ENCODE measurements around the gene FCN2. TPM values are rescaled to one million over a fixed set of nuclear protein-coding genes. Genes with fewer than 3 reads are reported as not detected.

Gene FCN2
- total RNA-seq, 1 experiment from 2014 or later = not detected

- intact Hi-C loops (cut with micrococcal nuclease) = no loop called here
- H2AFZ ChIP-seq (ENCODE audit: low read depth, low read length, poor library complexity, severe bottlenecking) = no peak overlapping the region
- no peak overlapping the region for H3K4me2 ChIP-seq (ENCODE audit: low read length)
- H3K79me2 ChIP-seq (ENCODE audit: insufficient read depth, low read length) = no peaks in the 10 kb centered on the region
- H3K4me1 ChIP-seq (ENCODE audit: control insufficient read depth in 1 of 2, insufficient read depth in 2 of 2, low read length in 2 of 2) = no peaks in the 10 kb centered on the region
- TF ChIP-seq SP1 (IDR thresholded peaks at IDR 0.05; ENCODE audit: low read depth) = no peak
- TF ChIP-seq SIN3A (IDR thresholded peaks at IDR 0.05; ENCODE audit: low read depth) = no peak
- no peak for TF ChIP-seq CBX3 (IDR thresholded peaks at IDR 0.05; ENCODE audit: low read depth)
- H3K27ac ChIP-seq (ENCODE audit: low read depth, low read length) = no peak overlapping the region
- H3K9me3 ChIP-seq (ENCODE audit: control insufficient read depth in 1 of 2, insufficient read depth in 1 of 2, low read depth in 1 of 2, low read length in 2 of 2) = no peaks in the 10 kb centered on the region
- no peak for ATAC-seq
- no peaks in the 10 kb centered on the region for H3K36me3 ChIP-seq (ENCODE audit: control insufficient read depth in 1 of 2, insufficient read depth in 2 of 2, low read length in 2 of 2)
- peaks cover 32% of the 10 kb centered on the region; the same call in 1 of the 2 replicates for H3K27me3 ChIP-seq (ENCODE audit: insufficient read depth, low read length)
- BruUV-seq (replicated peaks) = no TSS peak
- no peak overlapping the region for H3K4me3 ChIP-seq (replicated peaks in 1 of 2; ENCODE audit: low read depth in 1 of 2, low read length in 2 of 2)
- no peak for DNase-seq (ENCODE audit: low read depth, low spot score)
- H3K9me2 ChIP-seq (ENCODE audit: insufficient read depth) = no peaks in the 10 kb centered on the region
- ChIA-PET POLR2A (no interaction called here), RAD21 (ENCODE audit: low non-redundant PET in 1 of 2, low total read pairs in 2 of 2, uncharacterized antibody in 2 of 2, unreplicated experiment in 2 of 2) (no interaction called here), CTCF (no interaction called here)
- H4K20me1 ChIP-seq (ENCODE audit: insufficient read depth) = no peaks in the 10 kb centered on the region
- no peak overlapping the region for H3K9ac ChIP-seq (ENCODE audit: low read length)
These were observed 36.9 kb upstream of the FCN2 start for GRCh38 chr9:134843740-134844139.

- CTCF ChIA-PET = no interaction called here
- Histone ChIP-seq H3K9me3 (ENCODE audit: control insufficient read depth in 1 of 2, insufficient read depth in 1 of 2, low read depth in 1 of 2, low read length in 2 of 2) (no peaks in the 10 kb centered on the region), H3K9ac (ENCODE audit: low read length) (no peak overlapping the region), H3K4me2 (ENCODE audit: low read length) (no peak overlapping the region), H3K4me3 (replicated peaks in 1 of 2; ENCODE audit: low read depth in 1 of 2, low read length in 2 of 2) (no peak overlapping the region), H3K79me2 (ENCODE audit: insufficient read depth, low read length) (no peaks in the 10 kb centered on the region), H3K36me3 (ENCODE audit: control insufficient read depth in 1 of 2, insufficient read depth in 2 of 2, low read length in 2 of 2) (no peaks in the 10 kb centered on the region), H3K27ac (ENCODE audit: low read depth, low read length) (no peak overlapping the region), H3K27me3 (ENCODE audit: insufficient read depth, low read length) (peaks cover 32% of the 10 kb centered on the region; the same call in 1 of the 2 replicates), H2AFZ (ENCODE audit: low read depth, low read length, poor library complexity, severe bottlenecking) (no peak overlapping the region), H3K4me1 (ENCODE audit: control insufficient read depth in 1 of 2, insufficient read depth in 2 of 2, low read length in 2 of 2) (no peaks in the 10 kb centered on the region), H3K9me2 (ENCODE audit: insufficient read depth) (no peaks in the 10 kb centered on the region), H4K20me1 (ENCODE audit: insufficient read depth) (no peaks in the 10 kb centered on the region)
- DNase-seq (ENCODE audit: low read depth, low spot score) (no peak), ATAC-seq (no peak)
- BruUV-seq (replicated peaks) = no TSS peak
- POLR2A ChIA-PET = no interaction called here
- intact Hi-C loops (cut with micrococcal nuclease) = no loop called here
- RAD21 ChIA-PET (ENCODE audit: low non-redundant PET in 1 of 2, low total read pairs in 2 of 2, uncharacterized antibody in 2 of 2, unreplicated experiment in 2 of 2) = no interaction called here
- TF ChIP-seq POLR2AphosphoS5 (IDR thresholded peaks at IDR 0.05; ENCODE audit: low read depth, low read length) = no peak
- no peak for TF ChIP-seq EZH2 (IDR thresholded peaks at IDR 0.05)
- TF ChIP-seq FOSL1 (IDR thresholded peaks at IDR 0.05; ENCODE audit: low read depth) = no peak
These were observed 35.8 kb upstream of the FCN2 start for GRCh38 chr9:134844821-134845220.
